Fibroblast of mammary gland (primary cell): ENCODE data around the gene OR4C11.

Experiments
- DNase-seq: peaks from one replicate; pipeline ENCODE4 v3.0.0-alpha.2; 2010; ENCODE audit warnings: low read depth
- H3K4me3 ChIP-seq: 2 replicates; pipeline ENCODE4 v1.5.1; 2011; ENCODE audit warnings: low read depth, mild to moderate bottlenecking, low read length, moderate library complexity; ENCODE audit not compliant: control insufficient read depth
- TF ChIP-seq, protein P1 (sequence below): conservative IDR thresholded peaks from 2 replicates; pipeline ENCODE4 v1.5.1; 2011; ENCODE audit warnings: low read depth, low read length, inconsistent platforms; ENCODE audit not compliant: control insufficient read depth, insufficient read depth

The OR4C11 gene

DNA sequence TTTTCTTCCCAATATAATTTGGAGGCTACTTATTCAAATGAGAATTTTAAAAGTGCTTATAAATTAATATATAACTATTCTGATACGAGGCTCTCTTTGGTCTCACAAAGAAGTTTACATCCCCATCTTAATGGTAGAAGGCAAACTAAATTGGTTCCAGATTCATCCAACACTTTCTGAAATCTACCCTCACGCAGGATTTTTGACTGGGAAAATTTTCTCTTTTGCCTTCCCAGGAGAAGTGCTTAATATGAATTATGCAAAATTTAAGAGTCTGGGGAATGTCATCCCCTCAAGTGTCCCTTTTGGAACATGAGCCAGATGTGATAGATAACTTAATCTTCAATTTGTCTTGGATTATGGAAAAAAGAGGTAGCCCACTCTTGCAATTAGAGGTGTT, at the start of gene OR4C11:
TSS of gene OR4C11 (minus strand) at position 101 of the 400 bp plus-strand sequence. CDS start 3,272 bp downstream, outside the sequence.
- no peak for DNase-seq
- TF ChIP-seq, protein P1, sequence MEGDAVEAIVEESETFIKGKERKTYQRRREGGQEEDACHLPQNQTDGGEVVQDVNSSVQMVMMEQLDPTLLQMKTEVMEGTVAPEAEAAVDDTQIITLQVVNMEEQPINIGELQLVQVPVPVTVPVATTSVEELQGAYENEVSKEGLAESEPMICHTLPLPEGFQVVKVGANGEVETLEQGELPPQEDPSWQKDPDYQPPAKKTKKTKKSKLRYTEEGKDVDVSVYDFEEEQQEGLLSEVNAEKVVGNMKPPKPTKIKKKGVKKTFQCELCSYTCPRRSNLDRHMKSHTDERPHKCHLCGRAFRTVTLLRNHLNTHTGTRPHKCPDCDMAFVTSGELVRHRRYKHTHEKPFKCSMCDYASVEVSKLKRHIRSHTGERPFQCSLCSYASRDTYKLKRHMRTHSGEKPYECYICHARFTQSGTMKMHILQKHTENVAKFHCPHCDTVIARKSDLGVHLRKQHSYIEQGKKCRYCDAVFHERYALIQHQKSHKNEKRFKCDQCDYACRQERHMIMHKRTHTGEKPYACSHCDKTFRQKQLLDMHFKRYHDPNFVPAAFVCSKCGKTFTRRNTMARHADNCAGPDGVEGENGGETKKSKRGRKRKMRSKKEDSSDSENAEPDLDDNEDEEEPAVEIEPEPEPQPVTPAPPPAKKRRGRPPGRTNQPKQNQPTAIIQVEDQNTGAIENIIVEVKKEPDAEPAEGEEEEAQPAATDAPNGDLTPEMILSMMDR = no peak
- no peak within 1 kb of the TSS for H3K4me3 ChIP-seq

- TF ChIP-seq, protein P1 = no peak
- no peak for DNase-seq
- H3K4me3 ChIP-seq = no peak overlapping the region
These were observed 47.7 kb upstream of the OR4C11 start for GRCh38 chr11:55655096-55655495.

- no peak for DNase-seq
- H3K4me3 ChIP-seq = no peak overlapping the region
- TF ChIP-seq, protein P1 = no peak
These were observed 45.1 kb upstream of the OR4C11 start for GRCh38 chr11:55652560-55652959.

DNA sequence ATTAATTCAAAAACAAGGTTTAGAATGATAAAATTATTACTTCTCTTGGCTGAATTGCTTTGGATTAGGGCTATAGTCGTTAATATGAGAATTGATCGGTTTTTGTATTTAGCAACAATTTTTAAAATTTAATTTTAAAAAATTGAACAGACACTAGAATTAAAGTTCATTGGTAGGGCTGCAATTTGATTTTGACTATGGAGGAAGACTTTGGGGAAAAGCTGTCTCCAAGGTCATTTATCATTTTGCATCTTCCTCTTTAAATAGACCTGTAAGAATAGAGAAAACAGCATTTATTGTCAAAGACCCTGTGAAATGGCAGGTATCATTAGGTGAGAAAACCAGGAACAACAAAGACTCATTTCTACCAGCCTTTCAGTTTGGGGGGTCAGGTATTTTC, 40.6 kb upstream of the OR4C11 start, which contains the start of gene OR4S2:
TSS of gene OR4S2 (plus strand) at position 301 of the 400 bp plus-strand sequence. CDS start 2,577 bp downstream, outside the sequence.
- TF ChIP-seq, protein P1 = no peak
- no peak within 1 kb of the TSS for H3K4me3 ChIP-seq
- no peak for DNase-seq

DNA sequence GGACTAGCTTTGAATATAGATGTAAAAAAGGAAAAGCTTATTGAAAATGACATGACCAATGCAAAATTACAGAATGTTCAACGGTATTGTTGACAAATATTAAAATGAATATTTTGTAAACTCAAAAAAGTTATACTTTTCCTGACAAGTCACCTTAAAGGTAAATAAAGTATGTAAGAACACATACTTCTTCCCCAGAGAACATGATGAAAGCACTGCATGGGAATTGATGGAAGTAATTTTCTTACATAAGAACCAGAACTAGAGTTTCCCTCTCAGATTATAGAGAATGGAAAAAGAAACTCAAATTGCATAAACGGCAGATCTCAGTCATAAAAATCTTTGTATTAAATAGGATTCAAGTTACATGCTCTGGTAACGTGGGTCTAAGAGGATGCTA, 27.4 kb upstream of the OR4C11 start, which contains the start of gene OR4P4:
TSS of gene OR4P4 (plus strand) at position 301 of the 400 bp plus-strand sequence.
- no peak within 1 kb of the TSS for H3K4me3 ChIP-seq
- TF ChIP-seq, protein P1 = no peak
- no peak for DNase-seq

DNA sequence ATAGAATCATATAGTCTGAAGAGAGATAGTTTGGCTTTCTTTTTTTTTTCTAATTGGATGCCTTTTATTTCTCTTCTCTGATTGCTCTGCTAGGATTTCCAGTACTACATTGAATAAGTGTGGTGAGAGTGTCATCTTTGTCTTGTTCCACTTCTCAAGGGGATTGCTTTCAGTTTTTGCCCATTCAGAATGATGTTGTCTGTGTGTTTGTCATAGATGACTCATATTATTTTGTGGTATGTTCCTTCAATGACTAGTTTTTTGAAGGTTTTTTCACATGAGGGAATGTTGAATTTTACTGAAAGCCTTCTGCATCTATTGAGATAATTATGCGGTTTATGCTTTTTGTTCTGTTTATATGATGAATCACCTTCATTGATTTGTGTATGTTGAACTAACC, 17.1 kb upstream of the OR4C11 start:
- no peak for DNase-seq
- no peak overlapping the region for H3K4me3 ChIP-seq
- TF ChIP-seq, protein P1 = no peak

GRCh38 chr11:55572548-55572947, 34.9 kb downstream of the OR4C11 start:
- no peak for DNase-seq
- TF ChIP-seq, protein P1 = no peak

More at GRCh38 chr11:55572548-55572947, 34.9 kb downstream of the OR4C11 start:
- no peak overlapping the region for H3K4me3 ChIP-seq
